Astrocyte (in vitro differentiated cells and primary cell): ENCODE results near the gene RALGAPA2. TPM values are rescaled to one million over a fixed set of nuclear protein-coding genes. Genes with fewer than 3 reads are reported as not detected.

Experiments used
- DNase-seq: peaks from one replicate; pipeline ENCODE4 v3.0.0-alpha.2; 2010; ENCODE audit warnings: low read depth
- FAIRE-seq: peaks from 2 replicates; lab custom pipeline; 2011; peaks lifted over from hg19 to GRCh38; lab: Jason Lieb, UNC
- H2AFZ ChIP-seq: 2 replicates; pipeline ENCODE4 v1.6.0; 2012; ENCODE audit warnings: low read depth, low read length, inconsistent platforms
- H3K27ac ChIP-seq: 2 replicates; pipeline ENCODE4 v1.5.1; 2011; ENCODE audit warnings: low read depth, low read length, inconsistent platforms
- H3K27me3 ChIP-seq: 2 replicates; pipeline ENCODE4 v1.6.0; 2011; ENCODE audit warnings: low read length, inconsistent platforms; ENCODE audit not compliant: insufficient read depth
- H3K36me3 ChIP-seq: 2 replicates; pipeline ENCODE4 v1.5.1; 2011; ENCODE audit warnings: low read length, inconsistent platforms; ENCODE audit not compliant: insufficient read depth
- H3K4me1 ChIP-seq: 2 replicates; pipeline ENCODE4 v1.5.1; 2011; ENCODE audit warnings: low read length, inconsistent platforms; ENCODE audit not compliant: insufficient read depth
- H3K4me2 ChIP-seq: 2 replicates; pipeline ENCODE4 v1.6.0; 2012; ENCODE audit warnings: low read length, inconsistent platforms
- H3K4me3 ChIP-seq: 2 replicates; pipeline ENCODE4 v1.5.1; 2011; ENCODE audit warnings: low read depth, mild to moderate bottlenecking, low read length, inconsistent platforms; ENCODE audit not compliant: insufficient read depth
- H3K79me2 ChIP-seq: 2 replicates; pipeline ENCODE4 v1.6.0; 2012; ENCODE audit warnings: mild to moderate bottlenecking, low read length, inconsistent platforms; ENCODE audit not compliant: insufficient read depth
- H3K9ac ChIP-seq: 2 replicates; pipeline ENCODE4 v1.6.0; 2012; ENCODE audit warnings: mild to moderate bottlenecking, low read length, inconsistent platforms
- H3K9me3 ChIP-seq: 2 replicates; pipeline ENCODE4 v1.5.1; 2012; ENCODE audit warnings: low read depth, mild to moderate bottlenecking, low read length, inconsistent platforms; ENCODE audit not compliant: insufficient read depth
- H4K20me1 ChIP-seq: 2 replicates; pipeline ENCODE4 v1.6.0; 2012; ENCODE audit warnings: low read length, inconsistent platforms; ENCODE audit not compliant: insufficient read depth
- H3K27ac Mint-ChIP-seq: one replicate; pipeline ENCODE4 v1.8.0; 2021; ENCODE audit warnings: mild to moderate bottlenecking, mixed read lengths; ENCODE audit not compliant: unreplicated experiment
- H3K27me3 Mint-ChIP-seq: one replicate; pipeline ENCODE4 v1.8.0; 2021; ENCODE audit warnings: low read depth, mixed read lengths; ENCODE audit not compliant: unreplicated experiment
- H3K36me3 Mint-ChIP-seq: one replicate; pipeline ENCODE4 v1.8.0; 2021; ENCODE audit warnings: low read depth, mixed read lengths; ENCODE audit not compliant: unreplicated experiment
- H3K4me1 Mint-ChIP-seq: one replicate; pipeline ENCODE4 v1.8.0; 2021; ENCODE audit warnings: low read depth, mixed read lengths; ENCODE audit not compliant: unreplicated experiment
- H3K4me3 Mint-ChIP-seq: one replicate; pipeline ENCODE4 v1.8.0; 2021; ENCODE audit warnings: mild to moderate bottlenecking, moderate library complexity, mixed read lengths; ENCODE audit not compliant: unreplicated experiment
- H3K9me3 Mint-ChIP-seq: one replicate; pipeline ENCODE4 v1.8.0; 2021; ENCODE audit warnings: mild to moderate bottlenecking, mixed read lengths; ENCODE audit not compliant: unreplicated experiment
- CTCF ChIP-seq: IDR thresholded peaks from 2 replicates; pipeline ENCODE4 v1.5.1; 2011; ENCODE audit warnings: low read depth, mild to moderate bottlenecking, inconsistent platforms, low read length, moderate library complexity; ENCODE audit not compliant: insufficient read depth
- EZH2 ChIP-seq: IDR thresholded peaks from 2 replicates; pipeline ENCODE4 v1.6.1; 2012; ENCODE audit warnings: mild to moderate bottlenecking, low read length, inconsistent platforms; ENCODE audit not compliant: insufficient read depth
- total RNA-seq: library from RNA; stranded (reverse); gene quantifications from 2 replicates; pipeline ENCODE4 v1.2.1, GENCODE V29; 2021

RALGAPA2 gene
- total RNA-seq, 1 donor from 2014 or later: 6.6 TPM

- H3K9me3 ChIP-seq: no peaks in the 10 kb centered on the region
- DNase-seq (no peak), FAIRE-seq (no peak)
- Mint-ChIP-seq H3K27me3 (no peaks in the 10 kb centered on the region), H3K9me3 (no peaks in the 10 kb centered on the region), H3K4me1 (peaks cover 1% of the 10 kb centered on the region), H3K36me3 (peaks cover 4% of the 10 kb centered on the region), H3K4me3 (no peak overlapping the region), H3K27ac (no peak overlapping the region)
- no peak overlapping the region for H3K9ac ChIP-seq
- no peaks in the 10 kb centered on the region for H3K79me2 ChIP-seq
- H3K36me3 ChIP-seq: no peaks in the 10 kb centered on the region
- no peak overlapping the region for H3K4me2 ChIP-seq
- no peaks in the 10 kb centered on the region for H3K27me3 ChIP-seq
- TF ChIP-seq CTCF (no peak), EZH2 (no peak)
- no peaks in the 10 kb centered on the region for H3K4me1 ChIP-seq
- no peak overlapping the region for H3K27ac ChIP-seq
- H2AFZ ChIP-seq: no peak overlapping the region
- H4K20me1 ChIP-seq: no peaks in the 10 kb centered on the region
- no peak overlapping the region for H3K4me3 ChIP-seq
Observed at GRCh38 chr20:20643927-20644326, 68.5 kb downstream of the RALGAPA2 start.

GRCh38 chr20:20641783-20642182, 70.7 kb downstream of the RALGAPA2 start:
- Histone ChIP-seq H3K79me2 (no peaks in the 10 kb centered on the region), H3K36me3 (no peaks in the 10 kb centered on the region), H4K20me1 (no peaks in the 10 kb centered on the region), H3K27me3 (no peaks in the 10 kb centered on the region), H3K27ac (no peak overlapping the region), H2AFZ (no peak overlapping the region), H3K9me3 (no peaks in the 10 kb centered on the region), H3K4me2 (no peak overlapping the region), H3K4me1 (no peaks in the 10 kb centered on the region), H3K4me3 (no peak overlapping the region), H3K9ac (no peak overlapping the region)
- no peak for TF ChIP-seq CTCF
- no peak for TF ChIP-seq EZH2
- Mint-ChIP-seq H3K27me3 (no peaks in the 10 kb centered on the region), H3K4me1 (peaks cover 4% of the 10 kb centered on the region), H3K36me3 (peaks cover 7% of the 10 kb centered on the region), H3K27ac (no peak overlapping the region), H3K9me3 (no peaks in the 10 kb centered on the region), H3K4me3 (no peak overlapping the region)
- FAIRE-seq: no peak
- DNase-seq: no peak

GRCh38 chr20:20638878-20639277, 73.6 kb downstream of the RALGAPA2 start:
- Histone ChIP-seq H4K20me1 (no peaks in the 10 kb centered on the region), H3K36me3 (no peaks in the 10 kb centered on the region), H3K4me1 (no peaks in the 10 kb centered on the region), H3K79me2 (no peaks in the 10 kb centered on the region), H3K4me3 (no peak overlapping the region), H2AFZ (no peak overlapping the region), H3K9me3 (no peaks in the 10 kb centered on the region), H3K9ac (no peak overlapping the region), H3K27me3 (no peaks in the 10 kb centered on the region), H3K4me2 (no peak overlapping the region), H3K27ac (no peak overlapping the region)
- FAIRE-seq: no peak
- no peaks in the 10 kb centered on the region for H3K9me3 Mint-ChIP-seq
- H3K4me1 Mint-ChIP-seq: peaks cover 4% of the 10 kb centered on the region
- no peak for DNase-seq
- no peak overlapping the region for H3K4me3 Mint-ChIP-seq
- TF ChIP-seq CTCF (no peak), EZH2 (no peak)
- no peak overlapping the region for H3K27ac Mint-ChIP-seq
- no peaks in the 10 kb centered on the region for H3K27me3 Mint-ChIP-seq
- peaks cover 7% of the 10 kb centered on the region for H3K36me3 Mint-ChIP-seq
